AG09319 (cell line): ENCODE measurements around the gene ENPP5.
"Not testable (repeated sequence)": the region's sequence is repeated elsewhere in the genome, so short reads cannot be mapped to it uniquely, and the experiment has no call there.

Source experiments
- DNase-seq: peaks from one replicate; pipeline ENCODE4 v3.0.0-alpha.2; 2010; ENCODE audit warnings: low read depth; ENCODE audit errors: extremely low read depth
- TF ChIP-seq, protein P1 (sequence below): IDR thresholded peaks from 2 replicates; pipeline ENCODE4 v1.5.1; 2011; ENCODE audit warnings: low read depth, mild to moderate bottlenecking, inconsistent platforms, low read length, moderate library complexity

Gene ENPP5

DNA sequence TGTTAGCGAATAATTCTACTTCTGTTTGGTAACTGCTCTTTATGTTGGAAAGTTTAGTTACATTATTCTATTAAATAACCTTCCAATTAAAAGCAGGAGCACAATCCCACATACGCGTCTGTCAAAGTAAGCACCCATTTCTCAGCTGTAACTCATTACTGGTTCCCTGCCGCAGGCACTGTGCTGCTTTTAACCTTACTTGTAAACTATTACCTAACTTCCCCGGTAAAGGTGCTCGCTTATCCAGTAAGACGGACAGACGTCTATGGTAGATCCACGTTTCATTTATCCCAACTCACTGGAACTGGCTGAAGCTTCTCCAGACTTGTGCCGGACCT, 41.5 kb downstream of the ENPP5 start:
- TF ChIP-seq, protein P1, sequence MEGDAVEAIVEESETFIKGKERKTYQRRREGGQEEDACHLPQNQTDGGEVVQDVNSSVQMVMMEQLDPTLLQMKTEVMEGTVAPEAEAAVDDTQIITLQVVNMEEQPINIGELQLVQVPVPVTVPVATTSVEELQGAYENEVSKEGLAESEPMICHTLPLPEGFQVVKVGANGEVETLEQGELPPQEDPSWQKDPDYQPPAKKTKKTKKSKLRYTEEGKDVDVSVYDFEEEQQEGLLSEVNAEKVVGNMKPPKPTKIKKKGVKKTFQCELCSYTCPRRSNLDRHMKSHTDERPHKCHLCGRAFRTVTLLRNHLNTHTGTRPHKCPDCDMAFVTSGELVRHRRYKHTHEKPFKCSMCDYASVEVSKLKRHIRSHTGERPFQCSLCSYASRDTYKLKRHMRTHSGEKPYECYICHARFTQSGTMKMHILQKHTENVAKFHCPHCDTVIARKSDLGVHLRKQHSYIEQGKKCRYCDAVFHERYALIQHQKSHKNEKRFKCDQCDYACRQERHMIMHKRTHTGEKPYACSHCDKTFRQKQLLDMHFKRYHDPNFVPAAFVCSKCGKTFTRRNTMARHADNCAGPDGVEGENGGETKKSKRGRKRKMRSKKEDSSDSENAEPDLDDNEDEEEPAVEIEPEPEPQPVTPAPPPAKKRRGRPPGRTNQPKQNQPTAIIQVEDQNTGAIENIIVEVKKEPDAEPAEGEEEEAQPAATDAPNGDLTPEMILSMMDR, result no peak
- DNase-seq, result no peak

DNA sequence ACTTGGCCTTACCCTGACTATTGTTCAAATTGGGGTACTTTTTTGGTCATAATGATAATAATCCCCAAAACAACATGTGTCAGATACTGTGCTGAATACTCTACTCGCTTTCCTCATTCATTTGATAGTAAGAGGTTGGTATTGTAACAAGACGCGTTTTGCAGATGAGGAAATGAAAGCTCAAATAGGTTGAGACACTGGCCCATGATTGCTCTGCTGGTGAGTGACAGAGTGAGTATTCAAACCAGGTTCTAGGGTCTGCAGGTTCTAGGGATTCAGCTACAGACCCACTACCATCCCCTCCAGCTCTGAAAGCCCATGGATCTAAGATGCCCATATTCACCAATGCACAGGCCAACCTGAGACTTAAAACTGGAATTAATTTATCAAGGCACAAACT, 42.3 kb downstream of the ENPP5 start:
- TF ChIP-seq, protein P1, result no peak

DNA sequence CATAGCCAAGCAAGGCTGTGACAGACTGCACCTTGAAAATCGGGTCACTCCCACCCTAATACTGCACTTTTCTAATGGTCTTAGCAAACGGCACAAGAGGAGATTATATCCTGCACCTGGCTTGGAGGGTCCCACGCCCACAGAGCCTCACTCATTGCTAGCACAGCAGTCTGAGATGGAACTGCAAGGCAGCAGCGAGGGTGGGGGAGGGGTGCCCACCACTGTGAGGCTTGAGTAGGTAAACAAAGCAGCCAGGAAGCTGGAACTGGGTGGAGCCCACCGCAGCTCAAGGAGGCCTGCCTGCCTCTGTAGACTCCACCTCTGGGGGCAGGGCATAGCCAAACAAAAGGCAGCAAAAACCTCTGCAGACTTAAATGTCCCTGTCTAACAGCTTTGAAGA, 51.1 kb downstream of the ENPP5 start:
- DNase-seq, result not testable (repeated sequence)

More for the DNA sequence above, 42.3 kb downstream of the ENPP5 start:
- DNase-seq, result no peak

- DNase-seq, result no peak
- TF ChIP-seq, protein P1, result no peak
Measured at GRCh38 chr6:46118836-46119235, 51.9 kb downstream of the ENPP5 start.

DNA sequence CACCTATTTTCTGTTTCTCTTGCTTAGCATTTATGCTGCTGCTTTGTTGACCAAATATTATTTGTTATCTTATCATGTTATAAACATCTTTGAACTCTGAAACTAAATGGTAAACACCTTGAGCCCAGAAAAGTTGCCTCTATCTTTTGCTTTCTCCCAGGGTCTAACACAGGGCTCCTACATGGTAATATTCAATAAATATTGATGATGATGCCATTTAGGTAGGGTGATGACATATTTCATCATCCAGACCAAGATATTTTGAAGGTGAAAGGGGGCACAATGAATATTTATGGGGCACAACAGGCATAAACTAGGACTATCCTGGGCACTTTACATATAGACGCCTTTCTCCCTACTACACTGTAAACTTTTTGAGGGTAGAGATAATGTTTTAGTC, 52.6 kb downstream of the ENPP5 start:
- DNase-seq, result no peak
- TF ChIP-seq, protein P1, result no peak

GRCh38 chr6:46116289-46116688, 54.5 kb downstream of the ENPP5 start:
- TF ChIP-seq, protein P1, result no peak
- DNase-seq, result no peak

DNA sequence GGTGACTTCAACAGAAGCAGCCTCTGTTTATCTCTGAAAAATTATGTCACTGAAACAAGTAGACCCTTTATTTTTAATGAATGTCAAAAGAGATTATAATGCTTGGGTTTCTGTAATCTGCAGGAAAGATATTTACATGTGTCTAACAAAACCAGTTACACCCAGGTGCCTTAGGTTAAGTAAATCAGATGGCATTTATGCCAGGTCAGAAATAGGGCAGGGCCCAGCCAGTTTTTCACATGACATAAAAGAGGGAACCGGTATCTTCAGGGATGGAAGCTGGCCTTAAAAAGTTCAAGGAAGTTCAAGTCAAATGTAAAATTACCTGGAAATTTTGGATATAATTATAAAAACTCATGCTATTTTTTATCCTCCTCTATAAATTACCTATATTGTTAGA, 55.1 kb downstream of the ENPP5 start:
- TF ChIP-seq, protein P1, result no peak
- no peak for DNase-seq

- TF ChIP-seq, protein P1, result no peak
- DNase-seq, result no peak
Measured at GRCh38 chr6:46113370-46113769, 57.4 kb downstream of the ENPP5 start.
